Mesendoderm (in vitro differentiated cells): ENCODE results near the gene DPM2.

Experiments
- DNase-seq: peaks from one replicate; pipeline ENCODE4 v3.0.0; 2013
- H2AK5ac ChIP-seq: 2 replicates; pipeline ENCODE4 v1.6.1; 2013; ENCODE audit warnings: low read length, inconsistent platforms
- H2BK120ac ChIP-seq: 2 replicates; pipeline ENCODE4 v1.6.1; 2013; ENCODE audit warnings: low read depth, mild to moderate bottlenecking, low read length, moderate library complexity, mixed read lengths
- H2BK15ac ChIP-seq: replicated peaks from 2 replicates; pipeline ENCODE4 v1.6.1; 2013; ENCODE audit warnings: low read depth, mild to moderate bottlenecking, moderate library complexity
- H2BK5ac ChIP-seq: 2 replicates; pipeline ENCODE4 v1.6.1; 2013; ENCODE audit warnings: low read length, inconsistent platforms
- H3K18ac ChIP-seq: 2 replicates; pipeline ENCODE4 v1.6.1; 2013; ENCODE audit warnings: mild to moderate bottlenecking, low read length, mixed read lengths
- H3K23ac ChIP-seq: one replicate; pipeline ENCODE4 v1.6.1; 2013; ENCODE audit warnings: low read length
- H3K27ac ChIP-seq: 2 replicates; pipeline ENCODE4 v1.5.1; 2013; ENCODE audit warnings: low read depth, mild to moderate bottlenecking, inconsistent platforms, low read length, moderate library complexity
- H3K27me3 ChIP-seq: 2 replicates; pipeline ENCODE4 v1.6.1; 2013; ENCODE audit warnings: low read length, control low read depth, mild to moderate bottlenecking, inconsistent platforms; ENCODE audit not compliant: insufficient read depth, poor library complexity
- H3K36me3 ChIP-seq: 2 replicates; pipeline ENCODE4 v1.6.1; 2013; ENCODE audit warnings: low read length, inconsistent platforms; ENCODE audit not compliant: control insufficient read depth, insufficient read depth
- H3K4ac ChIP-seq: one replicate; pipeline ENCODE4 v1.6.1; 2013; ENCODE audit warnings: low read depth, mild to moderate bottlenecking, low read length, moderate library complexity
- H3K4me1 ChIP-seq: 2 replicates; pipeline ENCODE4 v1.6.1; 2013; ENCODE audit warnings: low read depth, low read length, inconsistent platforms; ENCODE audit not compliant: control insufficient read depth
- H3K4me2 ChIP-seq: 2 replicates; pipeline ENCODE4 v1.6.1; 2013; ENCODE audit warnings: low read length
- H3K4me3 ChIP-seq: 2 replicates; pipeline ENCODE4 v1.5.1; 2013; ENCODE audit warnings: mild to moderate bottlenecking, low read length
- H3K56ac ChIP-seq: one replicate; pipeline ENCODE4 v1.6.1; 2013; ENCODE audit warnings: low read length
- H3K79me1 ChIP-seq: 2 replicates; pipeline ENCODE4 v1.6.1; 2013; ENCODE audit warnings: low read length, inconsistent platforms
- H3K79me2 ChIP-seq: 2 replicates; pipeline ENCODE4 v1.6.1; 2013; ENCODE audit warnings: mild to moderate bottlenecking, low read length; ENCODE audit not compliant: control insufficient read depth, insufficient read depth
- H3K9ac ChIP-seq: 2 replicates; pipeline ENCODE4 v1.6.1; 2013; ENCODE audit warnings: low read length, inconsistent platforms
- H4K5ac ChIP-seq: one replicate; pipeline ENCODE4 v1.6.1; 2013; ENCODE audit warnings: low read length
- H4K8ac ChIP-seq: one replicate; pipeline ENCODE4 v1.6.1; 2013; ENCODE audit warnings: low read depth, mild to moderate bottlenecking, control low read depth, low read length, moderate library complexity
- WGBS: extraction: QIAGEN DNeasy Blood & Tissue Kit; methylation state at CpG from one replicate; pipeline ENCODE4 v1.1.7; 2013; ENCODE audit warnings: low lambda C conversion rate, missing lambda C conversion rate; ENCODE audit not compliant: insufficient coverage; ENCODE audit errors: extremely low coverage; 5-methylcytosine and 5-hydroxymethylcytosine counted together

Gene DPM2

GRCh38 chr9:127954831-127955293 lies 17.2 kb upstream of the DPM2 start:
- no peak overlapping the region for H2BK15ac ChIP-seq
- no peak for DNase-seq
- H3K4ac ChIP-seq, result no peak overlapping the region
- H3K23ac ChIP-seq, result no peak overlapping the region
- no peaks in the 10 kb centered on the region for H3K36me3 ChIP-seq
- no peaks in the 10 kb centered on the region for H3K4me1 ChIP-seq
- H4K5ac ChIP-seq, result no peak overlapping the region
- no peak overlapping the region for H3K18ac ChIP-seq
- no peaks in the 10 kb centered on the region for H3K27me3 ChIP-seq
- H3K79me1 ChIP-seq, result peaks cover 18% of the 10 kb centered on the region
- no peak overlapping the region for H3K4me2 ChIP-seq
- H3K27ac ChIP-seq, result no peak overlapping the region
- WGBS, result no CpG with 5 or more reads among the region's 13 CpGs
- no peak overlapping the region for H3K9ac ChIP-seq
- H2BK5ac ChIP-seq, result no peak overlapping the region
- no peak overlapping the region for H2AK5ac ChIP-seq
- H3K56ac ChIP-seq, result no peak overlapping the region
- H3K4me3 ChIP-seq, result no peak overlapping the region
- no peak overlapping the region for H4K8ac ChIP-seq
- H2BK120ac ChIP-seq, result no peak overlapping the region
- peaks cover 24% of the 10 kb centered on the region for H3K79me2 ChIP-seq

GRCh38 chr9:127953768-127954505 lies 16.3 kb upstream of the DPM2 start:
- no peak overlapping the region for H4K5ac ChIP-seq
- no peak for DNase-seq
- no peaks in the 10 kb centered on the region for H3K27me3 ChIP-seq
- H3K4me3 ChIP-seq, result no peak overlapping the region
- no peak overlapping the region for H3K27ac ChIP-seq
- WGBS, result no CpG with 5 or more reads among the region's 17 CpGs
- H3K4me2 ChIP-seq, result no peak overlapping the region
- H3K36me3 ChIP-seq, result no peaks in the 10 kb centered on the region
- no peak overlapping the region for H3K23ac ChIP-seq
- no peak overlapping the region for H2BK5ac ChIP-seq
- H3K79me2 ChIP-seq, result peaks cover 23% of the 10 kb centered on the region
- H2AK5ac ChIP-seq, result no peak overlapping the region
- no peak overlapping the region for H4K8ac ChIP-seq
- no peak overlapping the region for H3K9ac ChIP-seq
- no peak overlapping the region for H3K4ac ChIP-seq
- no peaks in the 10 kb centered on the region for H3K4me1 ChIP-seq
- peaks cover 18% of the 10 kb centered on the region for H3K79me1 ChIP-seq
- H2BK120ac ChIP-seq, result no peak overlapping the region
- H2BK15ac ChIP-seq, result no peak overlapping the region
- H3K56ac ChIP-seq, result no peak overlapping the region
- no peak overlapping the region for H3K18ac ChIP-seq

GRCh38 chr9:127953154-127953553 lies 15.5 kb upstream of the DPM2 start:
- Histone ChIP-seq H3K36me3 (no peaks in the 10 kb centered on the region), H3K79me1 (peaks cover 16% of the 10 kb centered on the region), H2BK15ac (no peak overlapping the region), H4K8ac (no peak overlapping the region), H3K56ac (no peak overlapping the region), H4K5ac (no peak overlapping the region), H3K4me2 (no peak overlapping the region), H3K23ac (no peak overlapping the region), H2BK120ac (no peak overlapping the region), H3K18ac (no peak overlapping the region), H3K79me2 (peaks cover 20% of the 10 kb centered on the region), H3K9ac (no peak overlapping the region), H2BK5ac (no peak overlapping the region), H3K27ac (no peak overlapping the region), H3K4ac (no peak overlapping the region), H3K4me3 (no peak overlapping the region), H2AK5ac (no peak overlapping the region), H3K4me1 (no peaks in the 10 kb centered on the region), H3K27me3 (no peaks in the 10 kb centered on the region)
- no peak for DNase-seq
- WGBS, result no CpG with 5 or more reads among the region's 1 CpG

- Histone ChIP-seq H2BK5ac (no peak overlapping the region), H3K4me2 (no peak overlapping the region), H3K4ac (no peak overlapping the region), H2BK15ac (no peak overlapping the region), H3K79me2 (peaks cover 16% of the 10 kb centered on the region), H3K23ac (no peak overlapping the region), H3K4me1 (no peaks in the 10 kb centered on the region), H3K56ac (no peak overlapping the region), H3K9ac (no peak overlapping the region), H2AK5ac (no peak overlapping the region), H2BK120ac (no peak overlapping the region), H4K5ac (no peak overlapping the region), H3K18ac (no peak overlapping the region), H3K27me3 (no peaks in the 10 kb centered on the region), H3K36me3 (no peaks in the 10 kb centered on the region), H4K8ac (no peak overlapping the region), H3K27ac (no peak overlapping the region), H3K4me3 (no peak overlapping the region), H3K79me1 (peaks cover 14% of the 10 kb centered on the region)
- DNase-seq, result no peak
- no CpG with 5 or more reads among the region's 21 CpGs for WGBS
Observed at GRCh38 chr9:127950513-127951289, 13.0 kb upstream of the DPM2 start.

- no CpG with 5 or more reads among the region's 17 CpGs for WGBS
- no peak for DNase-seq
- Histone ChIP-seq H3K27me3 (no peaks in the 10 kb centered on the region), H3K56ac (no peak overlapping the region), H3K9ac (no peak overlapping the region), H3K36me3 (no peaks in the 10 kb centered on the region), H3K27ac (no peak overlapping the region), H2BK5ac (no peak overlapping the region), H3K4me2 (no peak overlapping the region), H3K4me1 (no peaks in the 10 kb centered on the region), H4K8ac (no peak overlapping the region), H3K79me2 (peaks cover 13% of the 10 kb centered on the region), H2BK120ac (no peak overlapping the region), H3K4me3 (no peak overlapping the region), H2BK15ac (no peak overlapping the region), H3K23ac (no peak overlapping the region), H2AK5ac (no peak overlapping the region), H3K4ac (no peak overlapping the region), H3K79me1 (peaks cover 11% of the 10 kb centered on the region), H3K18ac (no peak overlapping the region), H4K5ac (no peak overlapping the region)
Observed at GRCh38 chr9:127949827-127950512, 12.3 kb upstream of the DPM2 start.
